Raji (cell line): ENCODE measurements around the gene SERPINB6.

Experiments
- POLR2A ChIP-seq: IDR thresholded peaks from 2 replicates; pipeline ENCODE4 v1.6.1; 2011; ENCODE audit warnings: low read depth, low read length, control low read depth; ENCODE audit not compliant: insufficient read depth

Gene SERPINB6

GRCh38 chr6:2967936-2968335, 3.4 kb downstream of the SERPINB6 start:
- TF ChIP-seq POLR2A = no peak

GRCh38 chr6:2966347-2966746, 5.0 kb downstream of the SERPINB6 start:
- no peak for TF ChIP-seq POLR2A

GRCh38 chr6:2964793-2965505, 6.4 kb downstream of the SERPINB6 start:
- TF ChIP-seq POLR2A = no peak

GRCh38 chr6:2963756-2964155, 7.6 kb downstream of the SERPINB6 start:
- no peak for TF ChIP-seq POLR2A

GRCh38 chr6:2962636-2963035, 8.7 kb downstream of the SERPINB6 start:
- no peak for TF ChIP-seq POLR2A

- TF ChIP-seq POLR2A = no peak
These were observed 9.4 kb downstream of the SERPINB6 start for GRCh38 chr6:2962004-2962403.

GRCh38 chr6:2961506-2961905, 9.9 kb downstream of the SERPINB6 start:
- no peak for TF ChIP-seq POLR2A

- no peak for TF ChIP-seq POLR2A
These were observed 10.4 kb downstream of the SERPINB6 start for GRCh38 chr6:2960935-2961334.

GRCh38 chr6:2959909-2960719, 11.3 kb downstream of the SERPINB6 start:
- TF ChIP-seq POLR2A = no peak

- no peak for TF ChIP-seq POLR2A
These were observed 12.6 kb downstream of the SERPINB6 start for GRCh38 chr6:2958776-2959175.

- TF ChIP-seq POLR2A = no peak
These were observed 13.0 kb downstream of the SERPINB6 start for GRCh38 chr6:2958331-2958711.

- TF ChIP-seq POLR2A = no peak
These were observed 13.6 kb downstream of the SERPINB6 start for GRCh38 chr6:2957696-2958330.

- no peak for TF ChIP-seq POLR2A
These were observed 14.3 kb downstream of the SERPINB6 start for GRCh38 chr6:2956930-2957685.

GRCh38 chr6:2953098-2953497, 18.3 kb downstream of the SERPINB6 start:
- TF ChIP-seq POLR2A = no peak

- no peak for TF ChIP-seq POLR2A
These were observed 18.7 kb downstream of the SERPINB6 start for GRCh38 chr6:2952557-2953095.
